A549 (cell line): ENCODE data around the gene PDE1C.

ENCODE experiments used
- CBX2 ChIP-seq: fragments of 200-600 bp; sonication (generic); IDR thresholded peaks from 2 replicates; pipeline ENCODE4 v1.6.1; 2016; ENCODE audit warnings: low read depth, mild to moderate bottlenecking, borderline replicate concordance
- CEBPB ChIP-seq, 2 experiments: fragments of >200 bp in 1 of 2; sonication (Bioruptor Twin) in 1 of 2; formaldehyde crosslinking in 1 of 2; IDR thresholded peaks; 2 replicates each; pipeline ENCODE4 v1.6.1; 2012 to 2016
- CHD4 ChIP-seq: fragments of 200-600 bp; sonication (generic); IDR thresholded peaks from 2 replicates; pipeline ENCODE4 v1.6.1; 2016; ENCODE audit warnings: antibody characterized with exemption, mild to moderate bottlenecking, borderline replicate concordance
- EP300 ChIP-seq, 2 experiments: fragments of >200 bp; sonication (Bioruptor Twin); formaldehyde crosslinking; IDR thresholded peaks; 2 replicates in 1 of 2; 3 replicates in 1 of 2; pipeline ENCODE4 v1.6.1; 2016 to 2017
- NPAS2 ChIP-seq: fragments of 250-450 bp; sonication (Bioruptor Pico); IDR thresholded peaks from 2 replicates; pipeline ENCODE4 v1.8.0; 2022; ENCODE audit warnings: mild to moderate bottlenecking, moderate library complexity, borderline replicate concordance
- POLR2A ChIP-seq: IDR thresholded peaks from 2 replicates; pipeline ENCODE4 v1.6.1; 2012; ENCODE audit warnings: mild to moderate bottlenecking, low read length
- RAD21 ChIP-seq, 2 experiments: fragments of >200 bp in 1 of 2; sonication (Bioruptor Twin) in 1 of 2; formaldehyde crosslinking in 1 of 2; IDR thresholded peaks in 1 of 2; conservative IDR thresholded peaks in 1 of 2; 2 replicates in 1 of 2; 3 replicates in 1 of 2; pipeline ENCODE4 v1.6.1; 2012 to 2018; ENCODE audit warnings: inconsistent platforms in 1 of 2
- RFX5 ChIP-seq: fragments of 450-650 bp; IDR thresholded peaks from 2 replicates; pipeline ENCODE4 v1.7.1; 2014; ENCODE audit warnings: antibody characterized with exemption, mild to moderate bottlenecking, moderate library complexity
- RNF2 ChIP-seq: fragments of 200-600 bp; sonication (generic); IDR thresholded peaks from 2 replicates; pipeline ENCODE4 v1.6.1; 2016; ENCODE audit warnings: low read depth, mild to moderate bottlenecking, antibody characterized with exemption, moderate library complexity, borderline replicate concordance
- SMC3 ChIP-seq: fragments of >200 bp; sonication (Bioruptor Twin); formaldehyde crosslinking; IDR thresholded peaks from 3 replicates; pipeline ENCODE4 v1.6.1; 2018; ENCODE audit warnings: inconsistent platforms
- TF ChIP-seq, protein P1 (sequence below): fragments of >200 bp; sonication (Bioruptor Twin); formaldehyde crosslinking; IDR thresholded peaks from 3 replicates; pipeline ENCODE4 v1.5.1; 2016
- TF ChIP-seq, protein P2 (sequence below): fragments of 250-450 bp; sonication (Bioruptor Pico); IDR thresholded peaks from 2 replicates; pipeline ENCODE4 v1.5.0; 2021; ENCODE audit warnings: mild to moderate bottlenecking, moderate library complexity, borderline replicate concordance
- TF ChIP-seq, protein P3 (sequence below): fragments of 200-600 bp; sonication (generic); IDR thresholded peaks from 2 replicates; pipeline ENCODE4 v1.6.1; 2016; ENCODE audit warnings: antibody characterized with exemption, mild to moderate bottlenecking, moderate library complexity
- TF ChIP-seq, protein P4 (sequence below): fragments of 450-650 bp; IDR thresholded peaks from 2 replicates; pipeline ENCODE4 v1.6.1; 2014; ENCODE audit warnings: antibody characterized with exemption

DNA sequence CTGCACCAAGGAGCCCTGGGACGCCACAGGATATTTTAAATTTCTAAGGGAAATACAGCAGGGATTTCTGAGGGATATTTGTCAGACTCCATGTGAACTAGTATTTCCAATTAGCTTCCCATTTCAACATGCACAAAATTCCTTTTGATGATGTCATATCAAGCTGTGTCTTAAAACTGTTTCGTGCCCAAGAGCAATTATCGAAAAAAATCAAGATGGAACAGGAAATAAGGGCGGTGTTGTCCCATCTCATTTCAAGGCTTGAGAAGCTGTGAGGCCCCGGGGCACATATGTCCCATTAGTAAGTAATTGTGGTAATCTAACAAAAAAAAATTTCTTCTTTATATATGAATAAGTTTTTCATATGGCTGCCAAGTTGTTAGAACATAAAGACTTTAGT is 335.8 kb downstream of the PDE1C start:
- no peak for TF ChIP-seq RFX5
- TF ChIP-seq CEBPB (IDR thresholded peaks at IDR 0.05), result no peak
- no peak for TF ChIP-seq RAD21 (conservative IDR thresholded peaks at IDR 0.05 in 1 of 2, IDR thresholded peaks at IDR 0.05 in 1 of 2)
- TF ChIP-seq, protein P1, sequence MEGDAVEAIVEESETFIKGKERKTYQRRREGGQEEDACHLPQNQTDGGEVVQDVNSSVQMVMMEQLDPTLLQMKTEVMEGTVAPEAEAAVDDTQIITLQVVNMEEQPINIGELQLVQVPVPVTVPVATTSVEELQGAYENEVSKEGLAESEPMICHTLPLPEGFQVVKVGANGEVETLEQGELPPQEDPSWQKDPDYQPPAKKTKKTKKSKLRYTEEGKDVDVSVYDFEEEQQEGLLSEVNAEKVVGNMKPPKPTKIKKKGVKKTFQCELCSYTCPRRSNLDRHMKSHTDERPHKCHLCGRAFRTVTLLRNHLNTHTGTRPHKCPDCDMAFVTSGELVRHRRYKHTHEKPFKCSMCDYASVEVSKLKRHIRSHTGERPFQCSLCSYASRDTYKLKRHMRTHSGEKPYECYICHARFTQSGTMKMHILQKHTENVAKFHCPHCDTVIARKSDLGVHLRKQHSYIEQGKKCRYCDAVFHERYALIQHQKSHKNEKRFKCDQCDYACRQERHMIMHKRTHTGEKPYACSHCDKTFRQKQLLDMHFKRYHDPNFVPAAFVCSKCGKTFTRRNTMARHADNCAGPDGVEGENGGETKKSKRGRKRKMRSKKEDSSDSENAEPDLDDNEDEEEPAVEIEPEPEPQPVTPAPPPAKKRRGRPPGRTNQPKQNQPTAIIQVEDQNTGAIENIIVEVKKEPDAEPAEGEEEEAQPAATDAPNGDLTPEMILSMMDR, result no peak
- TF ChIP-seq, protein P2, sequence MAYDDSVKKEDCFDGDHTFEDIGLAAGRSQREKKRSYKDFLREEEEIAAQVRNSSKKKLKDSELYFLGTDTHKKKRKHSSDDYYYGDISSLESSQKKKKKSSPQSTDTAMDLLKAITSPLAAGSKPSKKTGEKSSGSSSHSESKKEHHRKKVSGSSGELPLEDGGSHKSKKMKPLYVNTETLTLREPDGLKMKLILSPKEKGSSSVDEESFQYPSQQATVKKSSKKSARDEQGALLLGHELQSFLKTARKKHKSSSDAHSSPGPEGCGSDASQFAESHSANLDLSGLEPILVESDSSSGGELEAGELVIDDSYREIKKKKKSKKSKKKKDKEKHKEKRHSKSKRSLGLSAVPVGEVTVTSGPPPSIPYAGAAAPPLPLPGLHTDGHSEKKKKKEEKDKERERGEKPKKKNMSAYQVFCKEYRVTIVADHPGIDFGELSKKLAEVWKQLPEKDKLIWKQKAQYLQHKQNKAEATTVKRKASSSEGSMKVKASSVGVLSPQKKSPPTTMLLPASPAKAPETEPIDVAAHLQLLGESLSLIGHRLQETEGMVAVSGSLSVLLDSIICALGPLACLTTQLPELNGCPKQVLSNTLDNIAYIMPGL (CRISPR knock-in tag), result no peak
- TF ChIP-seq POLR2A, result no peak
- TF ChIP-seq, protein P3, sequence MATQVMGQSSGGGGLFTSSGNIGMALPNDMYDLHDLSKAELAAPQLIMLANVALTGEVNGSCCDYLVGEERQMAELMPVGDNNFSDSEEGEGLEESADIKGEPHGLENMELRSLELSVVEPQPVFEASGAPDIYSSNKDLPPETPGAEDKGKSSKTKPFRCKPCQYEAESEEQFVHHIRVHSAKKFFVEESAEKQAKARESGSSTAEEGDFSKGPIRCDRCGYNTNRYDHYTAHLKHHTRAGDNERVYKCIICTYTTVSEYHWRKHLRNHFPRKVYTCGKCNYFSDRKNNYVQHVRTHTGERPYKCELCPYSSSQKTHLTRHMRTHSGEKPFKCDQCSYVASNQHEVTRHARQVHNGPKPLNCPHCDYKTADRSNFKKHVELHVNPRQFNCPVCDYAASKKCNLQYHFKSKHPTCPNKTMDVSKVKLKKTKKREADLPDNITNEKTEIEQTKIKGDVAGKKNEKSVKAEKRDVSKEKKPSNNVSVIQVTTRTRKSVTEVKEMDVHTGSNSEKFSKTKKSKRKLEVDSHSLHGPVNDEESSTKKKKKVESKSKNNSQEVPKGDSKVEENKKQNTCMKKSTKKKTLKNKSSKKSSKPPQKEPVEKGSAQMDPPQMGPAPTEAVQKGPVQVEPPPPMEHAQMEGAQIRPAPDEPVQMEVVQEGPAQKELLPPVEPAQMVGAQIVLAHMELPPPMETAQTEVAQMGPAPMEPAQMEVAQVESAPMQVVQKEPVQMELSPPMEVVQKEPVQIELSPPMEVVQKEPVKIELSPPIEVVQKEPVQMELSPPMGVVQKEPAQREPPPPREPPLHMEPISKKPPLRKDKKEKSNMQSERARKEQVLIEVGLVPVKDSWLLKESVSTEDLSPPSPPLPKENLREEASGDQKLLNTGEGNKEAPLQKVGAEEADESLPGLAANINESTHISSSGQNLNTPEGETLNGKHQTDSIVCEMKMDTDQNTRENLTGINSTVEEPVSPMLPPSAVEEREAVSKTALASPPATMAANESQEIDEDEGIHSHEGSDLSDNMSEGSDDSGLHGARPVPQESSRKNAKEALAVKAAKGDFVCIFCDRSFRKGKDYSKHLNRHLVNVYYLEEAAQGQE, result no peak
- TF ChIP-seq EP300 (IDR thresholded peaks at IDR 0.05), result no peak
- no peak for TF ChIP-seq CHD4
- TF ChIP-seq RNF2, result no peak
- TF ChIP-seq SMC3, result no peak
- no peak for TF ChIP-seq CBX2
- TF ChIP-seq, protein P4, sequence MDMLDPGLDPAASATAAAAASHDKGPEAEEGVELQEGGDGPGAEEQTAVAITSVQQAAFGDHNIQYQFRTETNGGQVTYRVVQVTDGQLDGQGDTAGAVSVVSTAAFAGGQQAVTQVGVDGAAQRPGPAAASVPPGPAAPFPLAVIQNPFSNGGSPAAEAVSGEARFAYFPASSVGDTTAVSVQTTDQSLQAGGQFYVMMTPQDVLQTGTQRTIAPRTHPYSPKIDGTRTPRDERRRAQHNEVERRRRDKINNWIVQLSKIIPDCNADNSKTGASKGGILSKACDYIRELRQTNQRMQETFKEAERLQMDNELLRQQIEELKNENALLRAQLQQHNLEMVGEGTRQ, result no peak
- TF ChIP-seq NPAS2, result no peak
